GM12892 (cell line): Measurements from ENCODE around the gene SAP30BP.

ENCODE experiments used
- POLR2A ChIP-seq: IDR thresholded peaks from 2 replicates; pipeline ENCODE4 v1.6.1; 2011; ENCODE audit warnings: low read depth, low read length, control low read depth
- POLR2AphosphoS5 ChIP-seq: IDR thresholded peaks from 2 replicates; pipeline ENCODE4 v1.6.1; 2011; ENCODE audit warnings: low read depth, low read length, control low read depth

GRCh38 chr17:75755990-75756389 lies 88.9 kb downstream of the SAP30BP start:
- no peak for TF ChIP-seq POLR2A
- no peak for TF ChIP-seq POLR2AphosphoS5
